COLO668 (cell line): ENCODE results near the gene SIL1.
"Not testable (repeated sequence)": the region's sequence is repeated elsewhere in the genome, so short reads cannot be mapped to it uniquely, and the experiment has no call there.

ENCODE experiments used
- DNase-seq: peaks from one replicate; lab custom pipeline; 2025; ENCODE audit not compliant: unreplicated experiment; lab: John Stamatoyannopoulos, UW

Gene SIL1

GRCh38 chr5:139076111-139076510 lies 122.1 kb downstream of the SIL1 start:
- DNase-seq, result no peak

GRCh38 chr5:139075066-139076050 lies 122.8 kb downstream of the SIL1 start:
- no peak for DNase-seq

- DNase-seq, result not testable (repeated sequence)
Observed at GRCh38 chr5:139073956-139074355, 124.2 kb downstream of the SIL1 start.

- DNase-seq, result no peak
Observed at GRCh38 chr5:139068494-139069151, 129.5 kb downstream of the SIL1 start.

- DNase-seq, result no peak
Observed at GRCh38 chr5:139068060-139068459, 130.1 kb downstream of the SIL1 start.

GRCh38 chr5:139065306-139065705 lies 132.9 kb downstream of the SIL1 start:
- DNase-seq, result no peak

- DNase-seq, result no peak
Observed at GRCh38 chr5:139064613-139065012, 133.6 kb downstream of the SIL1 start.

- DNase-seq, result no peak
Observed at GRCh38 chr5:139063664-139064054, 134.5 kb downstream of the SIL1 start.

GRCh38 chr5:139062910-139063663 lies 135.1 kb downstream of the SIL1 start:
- no peak for DNase-seq

GRCh38 chr5:139061856-139062255 lies 136.3 kb downstream of the SIL1 start:
- no peak for DNase-seq

GRCh38 chr5:139061274-139061673 lies 136.9 kb downstream of the SIL1 start:
- no peak for DNase-seq

GRCh38 chr5:139058121-139058520 lies 140.0 kb downstream of the SIL1 start:
- DNase-seq, result no peak

- not testable (repeated sequence) for DNase-seq
Observed at GRCh38 chr5:139057045-139057939, 140.9 kb downstream of the SIL1 start.

GRCh38 chr5:139052975-139053374 lies 145.2 kb downstream of the SIL1 start:
- DNase-seq, result no peak

- no peak for DNase-seq
Observed at GRCh38 chr5:139051392-139051791, 146.8 kb downstream of the SIL1 start.

- no peak for DNase-seq
Observed at GRCh38 chr5:139050432-139050831, 147.7 kb downstream of the SIL1 start.

GRCh38 chr5:139049780-139050179 lies 148.4 kb downstream of the SIL1 start:
- no peak for DNase-seq

GRCh38 chr5:139046551-139046950 lies 151.6 kb downstream of the SIL1 start:
- no peak for DNase-seq

- DNase-seq, result no peak
Observed at GRCh38 chr5:139043157-139043905, 154.8 kb downstream of the SIL1 start.

GRCh38 chr5:139040081-139040480 lies 158.1 kb downstream of the SIL1 start:
- no peak for DNase-seq
